Glomerular endothelial cell (primary cell): Measurements from ENCODE around the gene INAFM1. TPM values are rescaled to one million over a fixed set of nuclear protein-coding genes. Genes with fewer than 3 reads are reported as not detected.
A peak's percentile ranks its signal among the peaks of the same experiment; 100 is the strongest.
"Not testable (repeated sequence)": the region's sequence is repeated elsewhere in the genome, so short reads cannot be mapped to it uniquely, and the experiment has no call there.

ENCODE experiments used
- DNase-seq: peaks from one replicate; pipeline ENCODE4 v3.0.0-alpha.2; 2011; ENCODE audit warnings: low read depth, low spot score; ENCODE audit errors: extremely low read depth
- total RNA-seq: library from RNA; depleted of rRNA; stranded (reverse); fragments of >200 nt; gene quantifications from 2 replicates; pipeline ENCODE4 v1.2.3, GENCODE V29; 2015

INAFM1 gene
- total RNA-seq, 1 donor from 2014 or later: 5.0 TPM

DNA sequence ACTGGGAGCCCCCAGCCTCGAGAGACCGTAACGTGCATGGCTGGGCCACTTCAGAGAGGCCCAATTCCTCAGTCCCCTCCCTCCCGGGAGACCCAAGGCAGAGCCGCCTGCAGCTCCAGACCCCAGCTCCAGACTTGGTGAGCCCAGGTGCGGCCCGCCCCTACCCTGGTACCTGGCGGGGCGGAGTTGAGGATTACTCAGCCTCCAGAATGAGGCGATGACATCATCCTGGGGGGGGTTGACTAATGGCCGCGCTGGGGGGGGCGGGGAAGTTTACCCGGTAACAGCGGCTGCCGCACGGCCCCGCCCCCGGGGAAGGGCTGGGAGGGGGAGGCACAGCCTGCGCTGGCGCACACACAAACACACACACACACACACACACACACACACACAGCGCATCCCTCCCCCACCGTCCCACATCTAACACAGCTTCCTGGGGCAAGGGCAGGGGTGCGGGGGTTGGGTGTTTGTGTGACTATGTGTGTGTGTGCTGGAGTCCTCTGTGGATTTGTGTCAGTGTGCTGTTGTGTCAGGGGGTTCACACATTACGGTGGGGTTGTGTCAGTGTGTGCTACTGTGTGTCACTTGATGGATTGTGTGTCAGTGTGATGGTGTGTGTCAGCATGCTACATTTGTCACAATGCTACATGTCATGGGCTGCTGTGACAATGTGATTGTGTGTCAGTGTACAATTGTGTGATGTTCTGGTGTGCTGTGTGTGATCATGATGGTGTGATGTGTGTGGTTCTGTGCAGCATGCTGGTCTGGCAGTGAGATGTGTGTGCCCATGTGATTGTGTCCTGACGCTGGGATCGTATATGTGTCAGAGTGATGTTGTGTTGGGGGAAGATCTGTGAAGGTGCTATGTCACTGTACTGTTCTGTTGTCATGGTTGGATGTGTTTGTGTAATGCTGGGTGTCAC, 33.4 kb upstream of the INAFM1 start:
- DNase-seq: no peak

DNA sequence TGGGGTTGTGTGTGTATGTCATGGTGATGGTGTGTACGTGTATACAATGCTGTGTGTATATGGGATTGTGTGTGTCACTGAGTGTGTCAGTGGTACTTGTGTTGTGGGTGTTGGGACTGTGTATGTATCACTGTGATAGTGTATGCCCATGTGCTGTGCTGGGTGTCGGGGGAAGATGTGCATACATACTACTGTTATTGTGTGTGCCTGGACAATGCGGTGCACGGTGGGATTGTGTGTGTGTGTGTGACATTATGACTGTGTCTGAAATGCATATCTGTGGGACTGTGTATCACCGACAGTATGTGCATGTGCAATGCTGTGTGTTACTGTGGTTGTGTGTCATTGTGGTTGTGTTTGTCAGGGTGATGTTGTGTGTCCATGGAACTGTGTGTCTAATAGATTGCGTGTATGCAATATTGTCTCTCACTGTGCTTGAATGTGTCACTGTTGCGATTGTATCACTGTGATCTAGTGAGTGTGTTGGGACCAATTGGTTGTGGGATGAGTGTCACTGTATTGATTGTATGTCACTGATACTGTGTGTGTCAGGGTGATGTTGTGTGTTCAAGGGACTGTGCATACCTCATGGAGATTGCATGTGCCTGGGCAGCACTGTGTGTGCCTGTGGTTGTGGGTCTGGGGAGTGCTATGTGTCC, 32.6 kb upstream of the INAFM1 start:
- no peak for DNase-seq

DNA sequence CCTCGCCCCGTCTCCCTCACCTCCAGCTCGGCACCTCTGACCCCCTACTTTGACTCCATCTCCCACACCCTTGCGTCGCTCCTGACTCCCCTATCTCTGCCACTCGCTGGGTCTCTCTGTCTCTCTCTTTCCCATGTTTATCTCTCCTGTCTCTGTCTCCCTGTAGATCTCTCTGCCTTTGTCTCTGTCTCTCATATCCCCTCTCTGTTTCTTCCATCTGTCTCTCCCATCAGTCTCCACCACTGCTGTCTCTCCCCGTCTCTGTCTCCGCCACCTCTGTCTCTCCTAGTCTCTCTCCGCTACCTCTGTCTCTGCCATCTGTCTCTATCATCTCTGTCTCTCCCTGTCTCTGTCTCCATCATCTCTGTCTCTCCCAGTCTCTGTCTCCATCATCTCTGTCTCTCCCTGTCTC, 31.3 kb upstream of the INAFM1 start:
- no peak for DNase-seq

DNA sequence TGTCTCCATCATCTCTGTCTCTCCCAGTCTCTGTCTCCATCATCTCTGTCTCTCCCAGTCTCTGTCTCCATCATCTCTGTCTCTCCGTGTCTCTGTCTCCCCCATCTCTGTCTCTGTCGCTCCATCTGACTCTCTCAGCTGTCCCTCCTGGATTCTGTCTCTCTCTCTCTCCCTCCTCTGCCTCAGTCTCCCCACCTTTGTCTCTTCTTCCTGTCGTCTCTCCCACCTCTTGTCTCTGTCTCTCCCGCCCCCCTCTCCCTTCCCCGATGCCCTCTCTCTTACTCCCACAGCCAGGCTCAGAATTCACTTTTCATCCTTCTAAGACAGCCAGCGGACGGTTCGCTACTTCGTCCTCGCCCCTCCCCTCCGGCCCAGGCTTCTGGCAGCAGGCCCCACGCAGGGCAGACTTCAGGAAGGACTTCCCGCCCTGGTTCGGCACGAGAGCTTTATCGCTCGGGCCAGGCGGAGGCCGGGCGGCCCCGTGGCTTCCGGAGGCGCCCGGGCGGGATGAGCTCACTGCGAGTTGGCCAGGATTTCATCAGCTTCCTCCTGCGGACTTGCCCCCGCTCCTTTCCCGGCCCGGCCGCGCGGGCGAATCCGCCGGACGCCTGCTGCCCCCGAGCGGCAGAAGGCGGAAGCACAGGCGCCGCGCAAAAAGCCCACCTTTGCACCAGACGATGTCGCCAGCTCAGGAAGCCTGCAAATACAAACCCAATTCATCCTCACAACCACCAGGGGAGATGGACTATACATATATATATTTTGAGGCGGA, 30.7 kb upstream of the INAFM1 start:
- DNase-seq: no peak

DNA sequence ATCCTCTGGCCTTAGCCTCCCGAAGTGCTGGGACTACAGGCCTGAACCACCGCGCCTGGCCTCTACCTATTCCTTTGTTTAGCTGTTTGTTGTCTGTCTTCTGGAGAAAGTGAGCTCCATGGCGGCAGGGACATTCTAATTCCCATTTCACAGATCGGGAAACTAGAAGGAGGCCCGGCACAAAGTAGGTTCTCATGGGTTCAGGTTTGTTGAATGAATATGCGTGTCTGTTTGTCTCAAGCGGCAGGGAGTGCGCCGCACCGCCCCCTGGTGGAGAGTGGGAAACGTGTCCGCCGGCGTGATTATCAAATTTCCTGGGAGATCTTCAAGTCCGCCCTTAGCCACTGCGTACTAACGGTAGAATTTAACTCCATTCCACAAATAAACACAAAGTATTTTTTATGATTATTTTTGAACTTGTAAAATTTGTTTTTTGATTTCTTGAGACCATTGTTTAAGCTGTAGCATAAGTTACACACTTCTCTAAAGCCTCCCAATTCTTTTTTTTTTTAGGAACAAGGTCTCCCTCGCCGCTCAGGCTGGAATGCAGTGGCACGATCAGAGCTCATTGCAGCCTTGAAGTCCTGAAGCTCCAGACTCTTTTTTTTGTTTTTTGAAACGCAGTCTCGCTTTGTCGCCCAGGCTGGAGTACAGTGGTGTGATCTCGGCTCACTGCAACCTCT, 27.2 kb upstream of the INAFM1 start:
- DNase-seq: no peak

DNA sequence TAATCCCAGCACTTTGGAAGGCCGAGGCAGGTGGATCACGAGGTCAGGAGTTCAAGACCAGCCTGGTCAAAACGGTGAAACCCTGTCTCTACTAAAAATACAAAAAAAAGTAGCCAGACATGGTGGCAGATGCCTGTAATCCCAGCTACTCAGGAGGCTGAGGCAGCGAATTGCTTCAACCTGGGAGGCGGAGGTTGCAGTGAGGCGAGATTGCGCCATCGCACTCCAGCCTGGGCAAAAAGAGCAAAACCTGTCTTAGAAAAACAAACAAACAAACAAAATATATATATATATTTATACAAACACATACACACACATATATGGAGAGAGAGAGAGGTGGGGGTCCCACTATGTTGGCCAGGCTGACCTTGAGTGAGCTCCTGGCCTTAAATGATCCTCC, 21.7 kb upstream of the INAFM1 start:
- not testable (repeated sequence) for DNase-seq

DNA sequence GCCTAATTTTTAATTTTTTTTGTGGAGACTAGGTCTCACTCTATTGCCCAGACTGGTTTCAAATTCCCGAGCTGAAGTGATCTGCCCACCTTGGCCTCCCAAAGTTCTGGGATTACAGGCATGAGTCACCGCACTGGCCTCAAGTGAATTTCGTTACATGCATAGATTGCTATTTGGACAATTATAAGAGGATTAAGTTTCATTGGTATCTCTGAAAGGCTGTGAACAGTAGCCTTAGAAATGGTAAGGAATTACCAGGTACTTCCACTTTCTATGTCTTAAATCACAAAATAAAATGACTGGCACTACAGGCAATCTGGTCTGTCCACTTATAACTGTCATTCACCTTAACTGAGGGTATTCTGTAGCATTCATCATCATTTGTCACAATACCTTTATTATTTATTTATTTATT, 21.2 kb upstream of the INAFM1 start:
- no peak for DNase-seq

DNA sequence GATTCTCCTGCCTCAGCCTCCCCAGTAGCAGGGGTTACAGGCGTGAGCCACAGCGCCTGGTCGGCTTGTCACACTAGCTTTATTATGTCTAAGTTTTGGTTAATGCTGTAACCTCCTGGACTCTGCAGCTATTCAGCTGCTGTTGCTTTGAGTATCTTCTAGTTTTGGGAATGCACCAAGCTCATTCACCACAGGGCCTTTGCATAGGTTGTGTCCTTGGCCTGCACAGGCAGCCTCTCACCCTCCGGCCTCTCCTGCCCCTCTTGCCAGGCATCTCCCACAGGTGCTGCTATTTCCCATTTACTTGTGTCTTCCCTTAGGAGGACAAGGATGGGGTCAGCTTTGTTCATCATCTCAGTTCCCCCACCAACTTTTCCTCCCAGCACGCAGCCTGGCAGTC, 20.7 kb upstream of the INAFM1 start:
- no peak for DNase-seq

DNA sequence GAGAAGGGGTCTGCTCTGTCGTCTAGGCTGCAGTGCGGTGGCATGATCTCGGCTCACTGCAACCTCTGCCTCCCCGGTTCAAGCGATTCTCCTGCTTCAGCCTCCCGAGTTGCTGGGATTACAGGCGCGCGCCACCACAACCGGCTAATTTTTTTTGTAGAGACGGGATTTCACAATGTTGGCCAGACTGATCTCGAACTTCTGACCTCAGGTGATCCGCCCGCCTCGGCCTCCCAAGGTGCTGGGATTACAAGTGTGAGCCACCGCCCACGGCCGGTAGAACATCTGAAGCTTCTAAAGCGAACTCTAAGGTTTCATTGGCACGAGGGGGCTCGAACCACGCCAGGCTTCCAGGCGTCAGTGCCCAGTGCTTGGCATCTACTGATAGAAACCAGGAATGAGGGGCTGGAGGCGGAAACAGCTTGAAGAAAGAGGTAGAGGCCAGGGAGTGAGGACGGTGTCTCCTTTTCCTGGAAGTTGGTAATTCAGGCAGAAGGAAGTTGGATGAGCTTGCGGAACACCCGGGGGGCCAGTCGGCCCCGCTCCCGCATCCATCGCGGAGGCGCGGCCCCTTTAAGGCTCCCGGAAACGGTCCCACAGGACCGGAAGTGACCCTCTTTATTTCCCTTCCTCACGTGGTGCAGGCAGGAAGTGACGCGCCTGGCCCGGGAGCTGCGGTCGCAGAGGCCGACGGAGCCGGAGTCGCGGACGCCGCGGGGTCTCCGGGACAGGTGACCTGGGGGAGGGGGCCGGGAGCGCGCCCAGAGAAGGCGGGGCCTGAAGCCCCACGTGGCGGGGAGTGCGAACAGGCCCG, 18.6 kb upstream of the INAFM1 start, which contains the start of gene CCDC9:
Gene CCDC9, plus strand, starts transcription at position 647 of the 814 bp plus-strand sequence. CDS start 1,876 bp downstream, outside the sequence.
- no peak for DNase-seq

DNA sequence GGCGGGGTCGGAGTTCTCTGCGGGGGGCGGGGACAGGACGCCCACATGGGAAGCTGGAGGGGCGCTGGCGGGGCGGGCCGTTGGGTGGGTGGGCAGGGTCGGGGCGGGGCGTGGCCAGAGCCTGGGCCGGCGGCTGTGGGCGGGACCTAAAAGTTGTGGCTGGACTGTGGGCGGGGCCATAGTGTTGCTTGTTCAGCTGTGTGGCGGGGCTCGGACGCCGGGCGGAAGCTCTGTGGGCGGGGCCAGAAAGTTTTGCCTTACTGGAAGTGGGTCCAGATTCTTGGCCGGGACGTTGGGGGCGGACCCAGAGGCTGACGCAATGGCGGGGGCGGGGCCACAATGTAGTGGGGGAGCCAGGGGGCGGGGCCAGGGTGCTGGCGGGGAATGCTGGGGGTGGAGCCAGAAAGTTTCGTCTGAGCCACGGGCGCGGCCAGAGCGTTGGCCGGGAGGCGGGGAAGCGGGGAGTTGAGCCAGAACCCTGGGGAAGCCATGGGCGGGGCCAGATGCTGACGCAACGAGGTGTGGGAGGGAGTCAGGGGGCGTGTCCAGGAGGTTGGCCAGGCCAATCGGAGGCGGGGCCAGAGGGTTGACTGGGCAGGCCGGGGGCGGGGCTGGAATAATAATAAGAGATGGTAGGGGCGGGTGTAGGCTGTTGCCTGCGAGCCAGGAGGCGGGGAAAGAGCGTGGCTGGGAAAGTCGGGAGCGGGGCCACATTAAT, 17.8 kb upstream of the INAFM1 start:
- peak; percentile 85 for DNase-seq

DNA sequence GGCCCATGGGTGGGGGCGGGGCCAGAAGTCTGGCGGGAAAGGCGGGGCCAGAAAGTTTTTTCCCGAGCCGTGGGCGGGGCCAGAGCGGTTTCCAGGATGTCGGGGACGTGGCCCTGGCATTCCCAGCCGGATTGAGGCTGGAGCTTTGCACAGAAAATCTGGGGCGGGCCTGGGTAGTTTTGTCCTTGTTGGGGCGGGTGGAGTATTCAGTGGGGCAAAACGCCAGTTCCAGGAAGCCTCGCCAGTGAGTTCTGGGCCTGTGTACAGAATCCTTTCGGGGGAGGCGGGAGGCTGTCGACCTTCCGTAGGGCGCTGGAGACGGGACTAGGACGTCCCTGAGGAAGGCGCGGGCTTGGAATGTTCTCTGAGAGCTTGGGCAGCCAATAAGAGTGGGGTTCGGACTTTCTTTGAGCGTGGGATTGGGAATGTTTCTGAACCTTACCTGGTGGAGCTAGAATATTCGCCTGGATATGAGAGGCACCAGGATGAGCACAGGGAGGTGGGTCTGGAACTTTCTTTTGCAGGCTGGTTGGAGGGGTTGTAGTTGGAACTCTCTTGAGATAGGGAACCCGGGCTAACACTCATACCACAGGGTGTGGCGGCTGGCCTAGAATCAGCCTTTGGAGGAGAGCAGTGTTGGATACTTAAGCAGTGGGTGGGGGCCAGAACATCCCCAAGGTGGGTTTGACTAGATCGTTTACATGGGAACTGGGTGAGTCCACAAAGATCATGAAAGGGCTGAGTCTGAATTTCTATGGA, 17.1 kb upstream of the INAFM1 start:
- DNase-seq: no peak

DNA sequence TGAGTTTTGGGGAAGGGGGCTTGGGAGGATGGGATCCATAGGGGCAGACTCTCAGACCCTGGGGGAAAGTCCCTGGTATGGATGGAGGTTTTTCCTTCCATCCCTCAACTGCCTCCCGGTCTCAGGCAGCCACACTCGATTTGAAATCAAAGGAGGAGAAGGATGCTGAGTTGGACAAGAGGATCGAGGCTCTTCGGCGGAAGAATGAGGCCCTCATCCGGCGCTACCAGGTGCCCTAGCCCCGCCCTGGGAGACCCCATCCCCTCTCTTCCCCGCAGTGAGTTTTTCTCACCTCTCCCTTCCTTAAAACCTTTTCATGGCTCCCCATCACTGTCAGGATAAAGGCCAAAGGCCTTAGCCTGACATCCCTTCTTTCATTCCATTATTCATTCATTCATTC, 16.3 kb upstream of the INAFM1 start:
- DNase-seq: no peak

DNA sequence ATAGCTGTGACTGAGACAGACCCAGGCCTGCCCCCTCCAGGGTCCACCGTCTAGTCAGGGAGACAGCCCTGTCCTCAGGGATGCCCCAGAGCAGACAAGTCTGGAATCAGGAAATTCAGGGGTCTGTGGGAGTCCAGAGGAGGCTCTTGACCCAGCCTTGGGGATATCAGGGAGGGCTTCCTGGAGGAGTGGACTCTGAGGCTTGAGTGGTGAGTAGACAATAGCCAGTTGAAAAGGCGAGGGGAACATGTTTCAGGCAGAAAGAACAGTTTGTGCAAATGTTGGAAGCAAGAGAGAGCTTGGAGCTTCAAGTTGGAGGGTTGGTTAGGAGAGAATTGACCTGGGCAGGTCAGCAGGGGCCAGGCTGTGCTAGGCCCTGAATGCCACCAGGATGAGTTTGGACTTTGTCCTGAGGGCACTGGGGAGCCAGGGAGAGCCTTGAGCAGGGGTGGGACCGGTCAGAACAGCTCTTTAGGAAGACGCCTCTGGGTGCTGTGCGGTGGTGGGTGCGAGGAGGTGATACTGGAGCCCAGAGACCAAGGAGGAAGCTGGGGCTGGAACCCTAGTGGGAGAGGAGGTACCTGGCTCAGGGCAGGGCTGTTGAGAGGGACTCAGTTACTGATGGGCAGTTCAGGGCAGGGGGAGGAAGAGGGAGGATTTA, 15.7 kb upstream of the INAFM1 start:
- DNase-seq: no peak

DNA sequence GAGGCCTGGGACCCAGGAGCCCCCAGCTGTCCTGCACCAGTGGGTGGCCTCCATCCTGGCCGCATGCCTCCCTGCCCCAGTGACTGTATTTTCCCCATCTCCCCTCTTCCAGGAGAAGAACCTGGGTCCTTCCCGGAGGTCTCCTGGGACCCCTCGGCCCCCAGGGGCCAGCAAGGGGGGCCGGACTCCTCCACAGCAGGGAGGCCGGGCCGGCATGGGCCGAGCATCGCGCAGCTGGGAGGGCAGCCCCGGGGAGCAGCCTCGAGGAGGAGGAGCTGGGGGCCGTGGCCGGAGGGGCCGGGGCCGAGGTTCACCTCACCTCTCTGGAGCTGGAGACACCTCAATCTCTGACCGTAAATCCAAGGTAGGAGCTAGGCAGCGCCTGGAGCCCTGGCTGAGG, 14.2 kb upstream of the INAFM1 start:
- DNase-seq: no peak

DNA sequence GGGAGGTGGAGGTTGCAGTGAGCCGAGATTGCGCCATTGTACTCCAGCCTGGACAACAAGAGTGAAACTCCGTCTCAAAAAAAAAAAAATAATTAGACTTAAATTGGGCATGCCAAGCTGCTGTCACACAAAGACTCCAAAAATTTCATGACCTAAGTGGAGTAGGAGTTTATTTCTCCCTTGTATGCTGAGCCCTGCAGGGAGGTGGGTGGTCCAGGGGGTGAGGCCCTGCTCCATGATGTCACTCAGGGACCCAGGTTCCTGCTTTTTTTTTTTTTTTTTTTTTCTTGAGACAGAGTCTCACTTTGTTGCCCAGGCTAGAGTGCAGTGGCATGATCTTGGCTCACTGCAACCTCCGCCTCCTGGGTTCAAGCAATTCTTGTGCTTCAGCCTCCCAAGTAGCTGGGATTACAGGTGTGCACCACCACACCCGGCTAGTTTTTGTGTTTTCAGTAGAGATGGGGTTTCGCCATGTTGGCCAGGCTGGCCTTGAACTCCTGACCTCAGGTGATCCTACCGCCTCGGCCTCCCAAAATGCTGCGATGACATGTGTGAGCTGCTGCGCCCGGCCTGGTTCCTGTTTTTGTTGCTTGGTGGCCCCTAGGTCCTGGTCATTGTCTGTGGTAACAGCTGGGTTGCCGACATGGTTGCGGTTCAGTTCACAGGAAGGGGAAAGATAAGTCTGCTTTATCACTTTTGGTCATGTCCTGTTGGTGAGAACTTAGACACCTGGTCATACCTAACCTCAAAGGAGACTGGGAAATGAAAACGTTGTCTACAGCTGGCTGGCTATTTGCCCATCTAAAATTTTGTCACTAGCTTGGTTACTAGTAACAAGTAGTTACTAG, 12.5 kb upstream of the INAFM1 start:
- not testable (repeated sequence) for DNase-seq

DNA sequence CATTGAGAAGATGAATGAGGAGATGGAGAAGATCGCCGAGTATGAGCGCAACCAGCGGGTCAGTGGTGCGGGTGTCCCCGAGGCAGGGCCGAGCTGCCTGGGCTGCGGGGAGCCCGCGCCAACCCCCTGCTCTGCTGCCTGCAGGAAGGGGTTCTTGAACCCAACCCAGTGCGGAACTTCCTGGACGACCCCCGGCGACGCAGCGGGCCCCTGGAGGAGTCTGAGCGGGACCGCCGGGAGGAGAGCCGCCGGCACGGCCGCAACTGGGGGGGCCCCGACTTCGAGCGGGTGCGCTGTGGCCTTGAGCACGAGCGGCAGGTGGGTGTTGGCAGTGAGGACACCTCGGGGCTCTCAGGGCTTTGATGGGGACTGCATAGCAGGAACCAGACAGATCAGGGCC, 10.1 kb upstream of the INAFM1 start:
- no peak for DNase-seq

DNA sequence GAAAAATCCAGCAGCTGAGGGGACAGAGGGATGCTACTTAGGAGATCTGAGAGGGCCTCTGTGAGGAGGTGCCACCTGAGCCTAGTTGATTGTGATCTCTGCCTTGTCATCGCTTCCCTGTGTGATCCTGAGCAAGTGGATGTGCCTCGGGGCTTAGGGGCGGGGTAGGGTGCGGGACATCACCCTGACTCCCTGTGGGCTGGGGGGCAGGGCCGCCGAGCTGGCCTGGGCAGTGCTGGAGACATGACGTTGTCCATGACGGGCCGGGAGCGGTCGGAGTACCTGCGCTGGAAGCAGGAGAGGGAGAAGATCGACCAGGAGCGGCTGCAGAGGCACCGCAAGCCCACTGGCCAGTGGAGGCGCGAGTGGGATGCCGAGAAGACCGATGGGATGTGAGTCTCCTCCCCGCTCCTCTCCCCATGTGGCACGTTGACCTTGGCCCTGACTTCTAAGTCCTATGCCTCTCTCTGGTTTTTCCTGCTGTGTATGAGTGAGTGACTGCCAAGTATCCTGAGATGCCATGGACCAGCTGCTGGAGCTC, 8.2 kb upstream of the INAFM1 start:
- no peak for DNase-seq
